ENCODE data around the gene AGPAT4.

The AGPAT4 gene

DNA sequence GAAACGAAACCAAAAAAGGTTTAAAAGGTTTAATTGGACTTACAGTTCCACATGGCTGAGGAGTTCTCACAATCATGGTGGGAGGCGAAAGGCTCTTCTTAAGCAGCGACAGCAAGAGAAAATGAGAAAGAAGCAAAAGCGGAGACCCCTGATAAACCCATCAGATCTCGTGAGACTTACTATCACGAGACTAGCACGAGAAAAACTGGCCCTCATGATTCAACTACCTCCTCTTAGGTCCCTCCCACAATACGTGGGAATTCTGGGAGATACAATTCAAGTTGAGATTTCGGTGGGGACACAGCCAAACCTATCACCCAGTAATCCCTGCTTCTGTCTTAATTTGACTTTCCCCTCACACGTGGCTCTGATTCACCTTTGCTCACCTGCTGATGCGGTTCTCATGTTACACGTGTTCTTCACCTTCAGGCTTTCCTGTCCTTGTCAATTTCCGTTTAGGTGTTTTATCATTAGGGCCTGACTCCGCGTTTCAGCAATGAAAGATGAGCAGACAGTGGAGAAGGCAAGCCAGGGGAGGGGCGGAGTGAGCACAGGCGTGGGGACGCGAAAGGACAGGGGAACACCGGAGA lies 57.1 kb downstream of the AGPAT4 start:
- no peak overlapping the region for H3K4me2 ChIP-seq (ENCODE audit: low read depth, low read length)
- H3K4me3 ChIP-seq (ENCODE audit: low read length) = no peak overlapping the region
- no peaks in the 10 kb centered on the region for H3K27me3 ChIP-seq (replicated peaks; ENCODE audit: insufficient read depth, low read length)
- H3K9me2 ChIP-seq (replicated peaks; ENCODE audit: insufficient read depth, low read length) = no peaks in the 10 kb centered on the region
- no peaks in the 10 kb centered on the region for H3K36me3 ChIP-seq (replicated peaks; ENCODE audit: insufficient read depth, low read length)
- H3F3A ChIP-seq (ENCODE audit: insufficient read depth, low read length) = no peaks in the 10 kb centered on the region
- H3K27ac ChIP-seq (ENCODE audit: low read length) = no peak overlapping the region
- DNase-seq = no peak
- H3K4me1 ChIP-seq (ENCODE audit: low read length) = no peaks in the 10 kb centered on the region
- H2AFZ ChIP-seq (ENCODE audit: low read length) = no peak overlapping the region
- H3K9me3 ChIP-seq (replicated peaks; ENCODE audit: insufficient read depth, low read length) = no peaks in the 10 kb centered on the region
- H3K9ac ChIP-seq (ENCODE audit: low read length) = no peak overlapping the region
- TF ChIP-seq EZH2phosphoT487 (IDR thresholded peaks at IDR 0.05; ENCODE audit: low read length) (no peak), EZH2 (optimal IDR thresholded peaks at IDR 0.05; ENCODE audit: low read depth, low read length) (no peak)
- TF ChIP-seq, protein P1, sequence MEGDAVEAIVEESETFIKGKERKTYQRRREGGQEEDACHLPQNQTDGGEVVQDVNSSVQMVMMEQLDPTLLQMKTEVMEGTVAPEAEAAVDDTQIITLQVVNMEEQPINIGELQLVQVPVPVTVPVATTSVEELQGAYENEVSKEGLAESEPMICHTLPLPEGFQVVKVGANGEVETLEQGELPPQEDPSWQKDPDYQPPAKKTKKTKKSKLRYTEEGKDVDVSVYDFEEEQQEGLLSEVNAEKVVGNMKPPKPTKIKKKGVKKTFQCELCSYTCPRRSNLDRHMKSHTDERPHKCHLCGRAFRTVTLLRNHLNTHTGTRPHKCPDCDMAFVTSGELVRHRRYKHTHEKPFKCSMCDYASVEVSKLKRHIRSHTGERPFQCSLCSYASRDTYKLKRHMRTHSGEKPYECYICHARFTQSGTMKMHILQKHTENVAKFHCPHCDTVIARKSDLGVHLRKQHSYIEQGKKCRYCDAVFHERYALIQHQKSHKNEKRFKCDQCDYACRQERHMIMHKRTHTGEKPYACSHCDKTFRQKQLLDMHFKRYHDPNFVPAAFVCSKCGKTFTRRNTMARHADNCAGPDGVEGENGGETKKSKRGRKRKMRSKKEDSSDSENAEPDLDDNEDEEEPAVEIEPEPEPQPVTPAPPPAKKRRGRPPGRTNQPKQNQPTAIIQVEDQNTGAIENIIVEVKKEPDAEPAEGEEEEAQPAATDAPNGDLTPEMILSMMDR (IDR thresholded peaks at IDR 0.05; ENCODE audit: low read length) = no peak
- H3K79me2 ChIP-seq (ENCODE audit: low read length) = no peaks in the 10 kb centered on the region
- no peaks in the 10 kb centered on the region for H4K20me1 ChIP-seq (ENCODE audit: insufficient read depth, low read length)

GRCh38 chr6:161215876-161216615 lies 57.8 kb downstream of the AGPAT4 start:
- Histone ChIP-seq H3K27ac (ENCODE audit: low read length) (no peak overlapping the region), H3F3A (ENCODE audit: insufficient read depth, low read length) (no peaks in the 10 kb centered on the region), H3K36me3 (replicated peaks; ENCODE audit: insufficient read depth, low read length) (no peaks in the 10 kb centered on the region), H3K4me3 (ENCODE audit: low read length) (no peak overlapping the region), H3K4me1 (ENCODE audit: low read length) (no peaks in the 10 kb centered on the region), H4K20me1 (ENCODE audit: insufficient read depth, low read length) (no peaks in the 10 kb centered on the region), H2AFZ (ENCODE audit: low read length) (no peak overlapping the region), H3K9ac (ENCODE audit: low read length) (no peak overlapping the region), H3K27me3 (replicated peaks; ENCODE audit: insufficient read depth, low read length) (no peaks in the 10 kb centered on the region), H3K9me2 (replicated peaks; ENCODE audit: insufficient read depth, low read length) (no peaks in the 10 kb centered on the region), H3K79me2 (ENCODE audit: low read length) (no peaks in the 10 kb centered on the region), H3K4me2 (ENCODE audit: low read depth, low read length) (no peak overlapping the region), H3K9me3 (replicated peaks; ENCODE audit: insufficient read depth, low read length) (no peaks in the 10 kb centered on the region)
- no peak for DNase-seq
- TF ChIP-seq, protein P1 (IDR thresholded peaks at IDR 0.05; ENCODE audit: low read length) = no peak
- TF ChIP-seq EZH2 (optimal IDR thresholded peaks at IDR 0.05; ENCODE audit: low read depth, low read length) = no peak
- no peak for TF ChIP-seq EZH2phosphoT487 (IDR thresholded peaks at IDR 0.05; ENCODE audit: low read length)

DNA sequence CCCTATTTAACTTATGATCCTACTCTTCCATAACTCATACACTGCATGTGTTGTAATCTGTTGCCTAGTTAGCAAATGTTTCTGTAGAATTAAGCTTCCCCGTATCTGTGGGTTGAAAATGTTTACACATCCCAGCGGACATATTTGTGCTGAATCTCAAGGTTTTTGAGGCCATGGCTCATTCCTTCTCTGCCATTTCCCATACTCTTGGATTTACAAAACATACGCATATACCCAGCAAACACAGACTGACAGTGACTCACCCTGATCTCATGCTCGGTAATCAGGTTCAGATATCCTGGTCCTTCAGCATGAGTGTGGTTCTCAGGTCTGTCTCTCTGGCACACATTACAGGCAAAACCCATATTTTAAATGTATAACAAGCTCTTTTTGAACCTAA lies 58.7 kb downstream of the AGPAT4 start:
- Histone ChIP-seq H3K4me1 (ENCODE audit: low read length) (no peaks in the 10 kb centered on the region), H3K4me2 (ENCODE audit: low read depth, low read length) (no peak overlapping the region), H3K9me2 (replicated peaks; ENCODE audit: insufficient read depth, low read length) (no peaks in the 10 kb centered on the region), H3K27me3 (replicated peaks; ENCODE audit: insufficient read depth, low read length) (no peaks in the 10 kb centered on the region), H3K9ac (ENCODE audit: low read length) (no peak overlapping the region), H2AFZ (ENCODE audit: low read length) (no peak overlapping the region), H3K27ac (ENCODE audit: low read length) (no peak overlapping the region), H3K36me3 (replicated peaks; ENCODE audit: insufficient read depth, low read length) (no peaks in the 10 kb centered on the region), H3K79me2 (ENCODE audit: low read length) (no peaks in the 10 kb centered on the region), H3K9me3 (replicated peaks; ENCODE audit: insufficient read depth, low read length) (no peaks in the 10 kb centered on the region), H3K4me3 (ENCODE audit: low read length) (no peak overlapping the region), H4K20me1 (ENCODE audit: insufficient read depth, low read length) (no peaks in the 10 kb centered on the region), H3F3A (ENCODE audit: insufficient read depth, low read length) (no peaks in the 10 kb centered on the region)
- DNase-seq = no peak
- TF ChIP-seq, protein P1 (IDR thresholded peaks at IDR 0.05; ENCODE audit: low read length) = no peak
- TF ChIP-seq EZH2 (optimal IDR thresholded peaks at IDR 0.05; ENCODE audit: low read depth, low read length) (no peak), EZH2phosphoT487 (IDR thresholded peaks at IDR 0.05; ENCODE audit: low read length) (no peak)
